Measurements from ENCODE around the gene C9orf57.
"Not testable (repeated sequence)": the region's sequence is repeated elsewhere in the genome, so short reads cannot be mapped to it uniquely, and the experiment has no call there.

C9orf57 gene

GRCh38 chr9:72023596-72023995, 36.8 kb downstream of the C9orf57 start:
- DNase-seq (ENCODE audit: low read depth in 2 of 2) = no peak

- DNase-seq (ENCODE audit: low read depth in 2 of 2) = no peak
Observed at GRCh38 chr9:72022841-72023240, 37.6 kb downstream of the C9orf57 start.

- DNase-seq (ENCODE audit: low read depth in 2 of 2) = no peak
Observed at GRCh38 chr9:72013292-72013760, 47.1 kb downstream of the C9orf57 start.

GRCh38 chr9:72012646-72013045, 47.8 kb downstream of the C9orf57 start:
- no peak for DNase-seq (ENCODE audit: low read depth in 2 of 2)

GRCh38 chr9:72007726-72008125, 52.7 kb downstream of the C9orf57 start:
- DNase-seq (ENCODE audit: low read depth in 2 of 2) = not testable (repeated sequence)

GRCh38 chr9:72006501-72006900, 53.9 kb downstream of the C9orf57 start:
- DNase-seq (ENCODE audit: low read depth in 2 of 2) = no peak

GRCh38 chr9:72005451-72005850, 55.0 kb downstream of the C9orf57 start:
- DNase-seq (ENCODE audit: low read depth in 2 of 2) = no peak

All from stimulated activated CD4-positive, alpha-beta T cell treated with anti-CD3 and anti-CD28 coated beads, Interleukin-12 subunit alpha, Interleukin-12 subunit beta, amount 100 ng/mL, for 24 hours (primary cell).